Skeletal muscle cell (primary cell): ENCODE results near the gene MICAL2.

Source experiments
- DNase-seq: peaks from one replicate; pipeline ENCODE4 v3.0.0-alpha.2; 2010; ENCODE audit warnings: low read depth
- H3K4me3 ChIP-seq: 2 replicates; pipeline ENCODE4 v1.5.1; 2011; ENCODE audit warnings: low read depth, mild to moderate bottlenecking, control low read depth, low read length, moderate library complexity

The MICAL2 gene

GRCh38 chr11:12162652-12163051 lies 52.3 kb downstream of the MICAL2 start:
- H3K4me3 ChIP-seq: no peak overlapping the region
- no peak for DNase-seq

GRCh38 chr11:12163181-12163941 lies 53.0 kb downstream of the MICAL2 start:
- no peak overlapping the region for H3K4me3 ChIP-seq
- DNase-seq: no peak

GRCh38 chr11:12164061-12165014 lies 53.9 kb downstream of the MICAL2 start:
- peak; percentile 68 for DNase-seq
- no peak overlapping the region for H3K4me3 ChIP-seq

- no peak for DNase-seq
- H3K4me3 ChIP-seq: no peak overlapping the region
Observed at GRCh38 chr11:12165237-12165875, 55.0 kb downstream of the MICAL2 start.

- no peak overlapping the region for H3K4me3 ChIP-seq
- DNase-seq: no peak
Observed at GRCh38 chr11:12166299-12167060, 56.1 kb downstream of the MICAL2 start.

GRCh38 chr11:12167061-12168000 lies 56.9 kb downstream of the MICAL2 start:
- peak; percentile 76 for DNase-seq
- no peak overlapping the region for H3K4me3 ChIP-seq

GRCh38 chr11:12168114-12168513 lies 57.7 kb downstream of the MICAL2 start:
- no peak for DNase-seq
- H3K4me3 ChIP-seq: no peak overlapping the region

GRCh38 chr11:12169822-12170221 lies 59.4 kb downstream of the MICAL2 start:
- no peak overlapping the region for H3K4me3 ChIP-seq
- no peak for DNase-seq

GRCh38 chr11:12170501-12170900 lies 60.1 kb downstream of the MICAL2 start:
- DNase-seq: no peak
- no peak overlapping the region for H3K4me3 ChIP-seq

GRCh38 chr11:12170984-12171383 lies 60.6 kb downstream of the MICAL2 start:
- peak; percentile 70 for DNase-seq
- H3K4me3 ChIP-seq: no peak overlapping the region

GRCh38 chr11:12171921-12172320 lies 61.5 kb downstream of the MICAL2 start:
- DNase-seq: no peak
- no peak overlapping the region for H3K4me3 ChIP-seq

GRCh38 chr11:12172493-12173013 lies 62.2 kb downstream of the MICAL2 start:
- no peak overlapping the region for H3K4me3 ChIP-seq
- no peak for DNase-seq

- DNase-seq: no peak
- H3K4me3 ChIP-seq: no peak overlapping the region
Observed at GRCh38 chr11:12173111-12173510, 62.7 kb downstream of the MICAL2 start.

- DNase-seq: no peak
- H3K4me3 ChIP-seq: no peak overlapping the region
Observed at GRCh38 chr11:12174128-12174476, 63.7 kb downstream of the MICAL2 start.

- DNase-seq: peak; percentile 77
- no peak overlapping the region for H3K4me3 ChIP-seq
Observed at GRCh38 chr11:12174477-12175143, 64.2 kb downstream of the MICAL2 start.

- peak; percentile 87 for DNase-seq
Observed at GRCh38 chr11:12175694-12176241, 65.4 kb downstream of the MICAL2 start.

GRCh38 chr11:12176410-12176809 lies 66.0 kb downstream of the MICAL2 start:
- H3K4me3 ChIP-seq: no peak overlapping the region
- DNase-seq: no peak

More at GRCh38 chr11:12175694-12176241, 65.4 kb downstream of the MICAL2 start:
- H3K4me3 ChIP-seq: no peak overlapping the region
